Lower leg skin (tissue), 4 donors: Measurements from ENCODE around the gene SLC2A3. TPM values are rescaled to one million over a fixed set of nuclear protein-coding genes. Genes with fewer than 3 reads are reported as not detected.
A peak's percentile ranks its signal among the peaks of the same experiment; 100 is the strongest.
"Not testable (repeated sequence)": the region's sequence is repeated elsewhere in the genome, so short reads cannot be mapped to it uniquely, and the experiment has no call there.

Experiments used
- DNase-seq, 2 donors: peaks; one replicate each; pipeline ENCODE4 v3.0.0-alpha.2; 2019; ENCODE audit warnings: low spot score in 2 of 2
- H3K4me3 ChIP-seq: fragments of 200-600 bp; sonication (generic); 2 replicates; pipeline ENCODE4 v1.5.1; 2017; ENCODE audit warnings: mild to moderate bottlenecking, low read depth; ENCODE audit not compliant: poor library complexity, severe bottlenecking
- POLR2A ChIP-seq, 2 donors: fragments of 450-650 bp; IDR thresholded peaks; one replicate each; pipeline ENCODE4 v1.6.1; 2016 to 2017; ENCODE audit warnings: antibody characterized with exemption in 2 of 2, mild to moderate bottlenecking in 1 of 2, moderate library complexity in 1 of 2
- WGBS, 2 donors: methylation state at CpG; one replicate each; pipeline ENCODE4 v1.1.5; 2018; 5-methylcytosine and 5-hydroxymethylcytosine counted together
- intact Hi-C: fragments of 100-400 bp; cut with DNase I; formaldehyde crosslinking; loops from one replicate; pipeline ENCODE4 v1.15.0; 2023; ENCODE audit warnings: low total_unique reads
- total RNA-seq, 4 donors: library from RNA; depleted of rRNA; stranded (reverse); fragments of >200 nt; gene quantifications; one replicate each; pipeline ENCODE4 v1.1.0, GENCODE V29; 2016
- TF ChIP-seq, protein P1 (sequence below), 3 donors: fragments of 450-650 bp; IDR thresholded peaks; one replicate each; pipeline ENCODE4 v1.5.1; 2016; ENCODE audit warnings: antibody characterized with exemption in 3 of 3, mild to moderate bottlenecking in 3 of 3, moderate library complexity in 2 of 3

SLC2A3 gene
- total RNA-seq, 4 donors from 2014 or later: 6.8 to 38.7 (median 11.3) TPM

DNA sequence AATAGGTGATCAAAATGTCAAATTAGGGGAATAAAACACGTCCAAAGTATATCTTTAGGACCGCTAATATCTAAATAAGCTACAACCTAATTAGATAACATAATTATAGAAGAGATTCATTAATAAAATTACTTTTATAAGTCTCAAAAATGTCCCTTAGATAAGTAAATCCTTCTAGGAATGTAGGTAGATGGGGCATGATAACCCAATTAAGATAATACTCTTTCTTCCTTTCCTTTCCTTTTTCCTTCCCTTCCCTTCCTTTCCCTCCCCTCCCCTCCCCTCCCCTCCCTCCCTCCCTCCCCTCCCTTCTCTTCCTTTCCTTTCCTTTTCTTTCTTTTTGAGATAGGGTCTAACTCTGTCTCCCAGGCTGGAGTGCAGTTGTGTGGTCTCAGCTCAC lies 11.0 kb upstream of the SLC2A3 start:
- no peak overlapping the region for H3K4me3 ChIP-seq
- intact Hi-C loops: no loop called here
- WGBS, 2 donors: 85 to 88% methylated on average over 2 of the region's 2 CpGs
- DNase-seq: no peak
- TF ChIP-seq, protein P1, sequence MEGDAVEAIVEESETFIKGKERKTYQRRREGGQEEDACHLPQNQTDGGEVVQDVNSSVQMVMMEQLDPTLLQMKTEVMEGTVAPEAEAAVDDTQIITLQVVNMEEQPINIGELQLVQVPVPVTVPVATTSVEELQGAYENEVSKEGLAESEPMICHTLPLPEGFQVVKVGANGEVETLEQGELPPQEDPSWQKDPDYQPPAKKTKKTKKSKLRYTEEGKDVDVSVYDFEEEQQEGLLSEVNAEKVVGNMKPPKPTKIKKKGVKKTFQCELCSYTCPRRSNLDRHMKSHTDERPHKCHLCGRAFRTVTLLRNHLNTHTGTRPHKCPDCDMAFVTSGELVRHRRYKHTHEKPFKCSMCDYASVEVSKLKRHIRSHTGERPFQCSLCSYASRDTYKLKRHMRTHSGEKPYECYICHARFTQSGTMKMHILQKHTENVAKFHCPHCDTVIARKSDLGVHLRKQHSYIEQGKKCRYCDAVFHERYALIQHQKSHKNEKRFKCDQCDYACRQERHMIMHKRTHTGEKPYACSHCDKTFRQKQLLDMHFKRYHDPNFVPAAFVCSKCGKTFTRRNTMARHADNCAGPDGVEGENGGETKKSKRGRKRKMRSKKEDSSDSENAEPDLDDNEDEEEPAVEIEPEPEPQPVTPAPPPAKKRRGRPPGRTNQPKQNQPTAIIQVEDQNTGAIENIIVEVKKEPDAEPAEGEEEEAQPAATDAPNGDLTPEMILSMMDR (IDR thresholded peaks at IDR 0.05): no peak
- TF ChIP-seq POLR2A (IDR thresholded peaks at IDR 0.05): no peak

DNA sequence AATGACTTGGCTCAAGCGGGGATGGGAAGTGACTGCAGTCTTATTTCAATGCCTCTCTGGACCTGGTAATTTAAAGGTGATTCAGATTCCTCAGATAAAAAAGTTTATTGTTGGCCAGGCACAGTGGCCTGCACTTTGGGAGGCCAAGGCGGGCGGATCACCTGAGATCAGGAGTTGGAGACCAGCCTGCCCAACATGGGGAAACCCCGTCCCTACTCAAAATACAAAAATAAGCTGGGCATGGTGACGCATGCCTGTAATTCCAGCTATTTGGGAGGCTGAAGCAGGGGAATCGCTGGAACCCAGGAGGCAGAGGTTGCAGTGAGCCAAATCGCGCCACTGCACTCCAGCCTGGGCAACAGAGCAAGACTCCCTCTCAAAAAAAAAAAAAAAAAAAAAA lies 8.8 kb upstream of the SLC2A3 start:
- DNase-seq, H3K4me3 ChIP-seq: not testable (repeated sequence)
- WGBS, 2 donors: 91 to 93% methylated on average over 8 of the region's 8 CpGs

DNA sequence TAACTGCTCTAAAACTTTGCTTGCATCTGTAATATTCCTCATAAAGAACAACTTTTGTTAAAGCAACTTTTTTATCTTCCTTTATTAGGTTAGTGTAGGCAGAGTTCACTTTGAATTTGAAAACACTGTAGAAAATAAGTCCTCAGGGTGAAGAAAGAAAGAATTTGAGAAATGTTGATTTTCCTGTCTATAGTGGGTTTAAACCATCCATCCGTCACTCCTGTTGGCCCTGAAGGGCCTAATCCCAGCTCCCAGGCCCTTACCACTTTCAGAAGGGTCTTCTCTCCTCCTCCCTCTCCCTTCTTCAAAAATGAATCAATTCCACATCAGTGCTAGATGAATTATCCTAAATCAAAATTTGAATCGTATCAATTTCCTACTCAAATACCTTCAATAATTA lies 4.9 kb upstream of the SLC2A3 start:
- no peak overlapping the region for H3K4me3 ChIP-seq
- TF ChIP-seq, protein P1 (IDR thresholded peaks at IDR 0.05): no peak
- TF ChIP-seq POLR2A (IDR thresholded peaks at IDR 0.05): no peak
- intact Hi-C loops: no loop called here
- DNase-seq: no peak
- 77 to 79% methylated on average over 2 of the region's 2 CpGs for WGBS, 2 donors

More for the DNA sequence above, 8.8 kb upstream of the SLC2A3 start:
- intact Hi-C loops: not testable (repeated sequence)

DNA sequence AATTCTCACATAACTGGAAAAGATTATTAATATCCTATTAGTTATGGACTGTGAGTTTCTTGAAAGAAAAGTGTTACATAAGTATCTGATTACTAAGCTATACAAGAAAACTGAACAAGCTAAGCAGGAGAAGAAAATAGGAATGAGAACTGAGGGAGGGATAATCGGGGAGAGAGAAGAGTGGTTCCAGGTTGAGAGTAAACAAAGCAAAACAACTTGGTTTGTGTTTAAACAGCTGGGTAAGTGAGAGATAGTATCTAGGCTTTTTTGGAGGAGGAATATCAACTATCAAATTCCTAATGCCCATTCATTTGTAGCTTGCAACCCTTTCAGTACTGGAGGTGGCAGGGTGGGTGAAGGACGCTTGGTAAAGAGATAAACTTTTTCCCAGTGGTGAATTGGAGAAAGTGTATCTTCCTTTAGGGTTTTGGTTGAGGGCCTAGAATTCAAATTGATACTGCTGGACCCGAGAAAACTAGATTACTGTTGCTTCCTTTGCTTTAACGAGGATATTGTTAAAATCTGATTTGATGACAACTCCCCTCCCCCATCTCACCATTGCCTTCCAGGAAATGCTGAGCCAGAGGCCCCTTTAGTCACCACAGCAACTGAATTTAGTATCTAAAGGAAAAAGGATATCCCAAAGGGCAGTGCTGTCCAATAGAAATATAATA lies 2.0 kb upstream of the SLC2A3 start:
- WGBS, 2 donors: 20 to 27% methylated on average over 4 of the region's 4 CpGs
- H3K4me3 ChIP-seq: no peak overlapping the region
- TF ChIP-seq, protein P1 (IDR thresholded peaks at IDR 0.05): no peak
- TF ChIP-seq POLR2A (IDR thresholded peaks at IDR 0.05): no peak
- intact Hi-C loops: loop anchor here (10.0 kb wide), 1 partner anchor 57 kb away; no protein-coding TSS in a partner anchor
- no peak for DNase-seq

DNA sequence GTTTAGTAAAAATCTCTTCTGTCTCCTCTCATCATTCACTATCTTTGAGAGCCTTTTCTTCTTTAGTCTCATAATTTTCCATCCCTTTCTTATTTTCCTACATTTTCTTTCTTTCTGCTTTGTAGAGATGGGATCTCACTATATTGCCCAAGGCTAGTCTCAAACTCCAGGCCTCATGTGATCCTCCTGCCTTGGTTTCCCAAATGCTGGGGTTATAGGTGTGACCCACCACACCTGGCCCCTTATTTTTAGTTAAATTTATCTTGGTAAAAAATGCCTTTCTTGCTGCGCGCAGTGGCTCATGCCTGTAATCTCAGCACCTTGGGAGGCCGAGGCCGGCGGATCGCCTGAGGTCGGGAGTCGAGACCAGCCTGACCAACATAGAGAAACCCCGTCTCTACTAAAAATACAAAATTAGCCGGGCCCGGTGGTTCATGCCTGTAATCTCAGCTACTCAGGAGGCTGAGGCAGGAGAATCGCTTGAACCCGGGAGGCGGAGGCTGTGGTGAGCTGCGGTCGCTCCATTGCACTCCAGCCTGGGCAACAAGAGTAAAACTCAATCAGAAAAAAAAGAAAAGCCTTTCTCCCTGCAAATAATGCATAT lies 996 bp downstream of the SLC2A3 start:
- peak overlapping the region; percentile 4 for H3K4me3 ChIP-seq
- 40 to 55% methylated on average over 16 of the region's 16 CpGs for WGBS, 2 donors
- DNase-seq: no peak

More for the DNA sequence above, 996 bp downstream of the SLC2A3 start:
- intact Hi-C loops: loop anchor here (10.0 kb wide), 1 partner anchor 60 kb away; no protein-coding TSS in a partner anchor
- no peak for TF ChIP-seq POLR2A (IDR thresholded peaks at IDR 0.05)
- TF ChIP-seq, protein P1 (IDR thresholded peaks at IDR 0.05): no peak
